Fibroblast of lung (primary cell): ENCODE data around the gene INTS6L.
"Not testable (repeated sequence)": the region's sequence is repeated elsewhere in the genome, so short reads cannot be mapped to it uniquely, and the experiment has no call there.

Experiments used
- EZH2 ChIP-seq: IDR thresholded peaks from 2 replicates; pipeline ENCODE4 v1.5.1; 2012; ENCODE audit warnings: low read length, control low read depth, mild to moderate bottlenecking; ENCODE audit errors: missing control alignments
- TF ChIP-seq, protein P1 (sequence below), 2 donors: IDR thresholded peaks in 1 of 2; conservative IDR thresholded peaks in 1 of 2; 1 replicate in 1 of 2; 2 replicates in 1 of 2; pipeline ENCODE4 v1.5.1; 2011 to 2012; ENCODE audit warnings: low read length in 2 of 2, control low read depth in 1 of 2, inconsistent platforms in 1 of 2, low read depth in 1 of 2, mild to moderate bottlenecking in 1 of 2

DNA sequence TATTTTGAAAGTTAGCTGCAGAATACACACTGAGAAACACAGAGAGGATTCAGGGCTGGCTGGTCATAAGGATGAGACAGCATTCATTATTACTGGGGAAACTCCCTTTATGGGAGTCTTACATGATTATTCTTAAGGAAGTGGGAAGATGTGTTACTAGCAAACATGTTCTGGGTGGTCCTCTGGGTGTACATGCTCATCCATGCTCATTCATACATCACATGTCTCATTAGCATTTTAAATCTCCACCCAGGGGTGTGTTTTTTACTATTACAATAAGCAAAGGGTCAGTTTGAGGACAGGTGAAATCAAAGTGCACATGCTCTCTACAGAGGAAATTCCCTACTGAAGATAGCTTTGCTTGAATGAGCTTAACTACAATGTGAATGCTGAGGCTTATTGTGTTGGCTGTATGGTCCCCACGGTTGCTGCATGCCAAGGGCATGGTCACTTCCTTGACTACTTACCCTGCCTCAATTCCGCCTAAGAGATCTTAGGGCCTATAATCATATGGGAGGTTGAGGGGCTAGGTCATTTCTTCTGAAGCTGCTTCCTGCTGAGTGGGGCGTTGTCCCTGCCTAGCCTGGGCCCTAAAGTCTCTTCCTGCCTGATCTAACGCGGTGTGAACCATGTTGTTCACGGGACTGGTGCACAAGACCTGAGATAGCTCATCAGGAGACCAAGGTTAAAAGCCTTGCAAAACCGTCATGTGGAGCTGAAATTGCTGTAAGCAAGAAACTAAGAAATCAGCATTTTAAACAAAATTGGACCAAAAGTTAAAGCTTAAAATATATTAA lies 104.1 kb downstream of the INTS6L start:
- TF ChIP-seq, protein P1, sequence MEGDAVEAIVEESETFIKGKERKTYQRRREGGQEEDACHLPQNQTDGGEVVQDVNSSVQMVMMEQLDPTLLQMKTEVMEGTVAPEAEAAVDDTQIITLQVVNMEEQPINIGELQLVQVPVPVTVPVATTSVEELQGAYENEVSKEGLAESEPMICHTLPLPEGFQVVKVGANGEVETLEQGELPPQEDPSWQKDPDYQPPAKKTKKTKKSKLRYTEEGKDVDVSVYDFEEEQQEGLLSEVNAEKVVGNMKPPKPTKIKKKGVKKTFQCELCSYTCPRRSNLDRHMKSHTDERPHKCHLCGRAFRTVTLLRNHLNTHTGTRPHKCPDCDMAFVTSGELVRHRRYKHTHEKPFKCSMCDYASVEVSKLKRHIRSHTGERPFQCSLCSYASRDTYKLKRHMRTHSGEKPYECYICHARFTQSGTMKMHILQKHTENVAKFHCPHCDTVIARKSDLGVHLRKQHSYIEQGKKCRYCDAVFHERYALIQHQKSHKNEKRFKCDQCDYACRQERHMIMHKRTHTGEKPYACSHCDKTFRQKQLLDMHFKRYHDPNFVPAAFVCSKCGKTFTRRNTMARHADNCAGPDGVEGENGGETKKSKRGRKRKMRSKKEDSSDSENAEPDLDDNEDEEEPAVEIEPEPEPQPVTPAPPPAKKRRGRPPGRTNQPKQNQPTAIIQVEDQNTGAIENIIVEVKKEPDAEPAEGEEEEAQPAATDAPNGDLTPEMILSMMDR (conservative IDR thresholded peaks at IDR 0.05 in 1 of 2, IDR thresholded peaks at IDR 0.05 in 1 of 2; ENCODE audit: low read depth in 1 of 2, low read length in 2 of 2): not testable (repeated sequence)
- TF ChIP-seq EZH2: not testable (repeated sequence)
